ENCODE results near the gene ELF5.

The ELF5 gene

GRCh38 chr11:34449013-34449412 lies 64.6 kb downstream of the ELF5 start:
- TF ChIP-seq FOXP2 (optimal IDR thresholded peaks at IDR 0.05; ENCODE audit: borderline replicate concordance, extremely low read depth, extremely low read length, insufficient read depth) (no peak), SIN3A (IDR thresholded peaks at IDR 0.05; ENCODE audit: borderline replicate concordance, insufficient read depth, low read length) (no peak), POLR2AphosphoS5 (IDR thresholded peaks at IDR 0.05; ENCODE audit: low read depth, low read length) (no peak), REST (IDR thresholded peaks at IDR 0.05; ENCODE audit: insufficient read depth in 1 of 2, low read depth in 2 of 2, low read length in 2 of 2) (no peak), TAF1 (IDR thresholded peaks at IDR 0.05; ENCODE audit: borderline replicate concordance, insufficient read depth, low read length) (no peak)

DNA sequence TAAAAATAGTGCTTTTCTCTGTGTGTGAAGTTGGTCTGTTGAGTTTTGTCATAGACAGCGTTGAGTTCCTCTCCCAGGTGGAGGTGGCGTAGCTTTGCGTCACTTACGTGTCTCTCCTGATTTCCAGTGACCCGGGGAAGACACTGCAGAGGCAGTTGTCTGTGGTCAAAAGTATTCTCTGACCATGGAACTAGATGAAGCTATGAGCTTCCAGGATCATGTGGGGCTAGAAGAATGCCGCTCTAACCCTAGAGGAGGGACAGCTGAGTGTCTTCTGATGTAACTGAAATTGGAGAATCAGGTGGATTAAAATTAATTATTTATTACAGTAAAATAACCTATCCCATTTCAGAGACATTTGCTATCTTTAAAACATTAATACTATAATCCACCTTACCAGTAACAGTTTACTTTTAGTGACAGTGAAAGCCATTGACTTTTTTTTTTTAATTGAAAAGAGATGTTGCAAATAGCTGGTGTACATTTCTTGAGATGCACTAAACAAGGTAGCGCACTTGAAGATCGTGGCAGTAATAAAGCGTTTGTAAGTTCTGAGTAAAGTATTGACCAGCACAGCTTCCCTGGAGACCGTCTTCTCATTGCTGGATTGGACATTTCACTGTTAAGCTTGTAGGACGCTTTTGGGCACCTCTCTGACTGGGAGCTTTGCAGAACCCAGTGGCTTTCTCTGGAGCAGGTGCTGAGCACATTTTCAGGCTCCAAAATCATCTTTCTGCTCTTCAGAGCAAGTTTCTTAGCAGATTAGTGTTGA lies 65.2 kb downstream of the ELF5 start:
- TF ChIP-seq TAF1 (IDR thresholded peaks at IDR 0.05; ENCODE audit: borderline replicate concordance, insufficient read depth, low read length) (no peak), SIN3A (IDR thresholded peaks at IDR 0.05; ENCODE audit: borderline replicate concordance, insufficient read depth, low read length) (no peak), REST (IDR thresholded peaks at IDR 0.05; ENCODE audit: insufficient read depth in 1 of 2, low read depth in 2 of 2, low read length in 2 of 2) (no peak), POLR2AphosphoS5 (IDR thresholded peaks at IDR 0.05; ENCODE audit: low read depth, low read length) (no peak), FOXP2 (optimal IDR thresholded peaks at IDR 0.05; ENCODE audit: borderline replicate concordance, extremely low read depth, extremely low read length, insufficient read depth) (no peak)

GRCh38 chr11:34447044-34447443 lies 66.5 kb downstream of the ELF5 start:
- TF ChIP-seq SIN3A (IDR thresholded peaks at IDR 0.05; ENCODE audit: borderline replicate concordance, insufficient read depth, low read length) (no peak), FOXP2 (optimal IDR thresholded peaks at IDR 0.05; ENCODE audit: borderline replicate concordance, extremely low read depth, extremely low read length, insufficient read depth) (no peak)

GRCh38 chr11:34446386-34446785 lies 67.2 kb downstream of the ELF5 start:
- TF ChIP-seq SIN3A (IDR thresholded peaks at IDR 0.05; ENCODE audit: borderline replicate concordance, insufficient read depth, low read length) (no peak), POLR2AphosphoS5 (IDR thresholded peaks at IDR 0.05; ENCODE audit: low read depth, low read length) (no peak), REST (IDR thresholded peaks at IDR 0.05; ENCODE audit: insufficient read depth in 1 of 2, low read depth in 2 of 2, low read length in 2 of 2) (no peak), TAF1 (IDR thresholded peaks at IDR 0.05; ENCODE audit: borderline replicate concordance, insufficient read depth, low read length) (no peak), FOXP2 (optimal IDR thresholded peaks at IDR 0.05; ENCODE audit: borderline replicate concordance, extremely low read depth, extremely low read length, insufficient read depth) (no peak)

GRCh38 chr11:34445956-34446355 lies 67.6 kb downstream of the ELF5 start:
- TF ChIP-seq SIN3A (IDR thresholded peaks at IDR 0.05; ENCODE audit: borderline replicate concordance, insufficient read depth, low read length) = no peak
- no peak for TF ChIP-seq TAF1 (IDR thresholded peaks at IDR 0.05; ENCODE audit: borderline replicate concordance, insufficient read depth, low read length)
- TF ChIP-seq POLR2AphosphoS5 (IDR thresholded peaks at IDR 0.05; ENCODE audit: low read depth, low read length) = no peak
- no peak for TF ChIP-seq FOXP2 (optimal IDR thresholded peaks at IDR 0.05; ENCODE audit: borderline replicate concordance, extremely low read depth, extremely low read length, insufficient read depth)
- no peak for TF ChIP-seq REST (IDR thresholded peaks at IDR 0.05; ENCODE audit: insufficient read depth in 1 of 2, low read depth in 2 of 2, low read length in 2 of 2)

All from PFSK-1 (cell line).